ENCODE results near the gene RPRML.

The RPRML gene

GRCh38 chr17:46976626-46977270, 2.3 kb downstream of the RPRML start:
- in situ Hi-C loops (cut with MboI; ENCODE audit: low sequenced_read_pairs) = no loop called here

- in situ Hi-C loops (cut with MboI; ENCODE audit: low sequenced_read_pairs) = no loop called here
Observed at GRCh38 chr17:46975287-46975686, 3.8 kb downstream of the RPRML start.

- in situ Hi-C loops (cut with MboI; ENCODE audit: low sequenced_read_pairs) = loop anchor here (25.0 kb wide), 1 partner anchor 813 kb away; no protein-coding TSS in a partner anchor
Observed at GRCh38 chr17:46974086-46974485, 5.0 kb downstream of the RPRML start.

DNA sequence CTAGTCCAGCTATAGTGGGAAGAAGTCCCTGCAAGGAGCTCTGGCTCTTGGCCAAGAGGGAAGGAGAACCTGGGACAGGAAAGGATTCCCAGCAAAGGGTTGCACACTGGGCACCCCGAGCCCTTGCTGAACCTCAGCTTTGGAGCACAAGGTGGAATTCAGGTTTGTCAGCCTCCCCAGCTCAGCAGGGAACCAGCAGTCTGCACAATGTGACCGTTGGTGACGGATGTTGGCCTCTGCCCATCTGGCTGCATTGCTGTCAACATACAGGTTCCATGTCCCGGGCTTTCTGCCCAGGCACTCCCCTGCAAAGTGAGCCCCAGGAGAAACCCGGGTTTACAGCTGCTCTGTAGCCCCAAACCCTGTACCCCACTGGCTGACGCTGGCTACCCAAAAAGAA, 6.7 kb downstream of the RPRML start:
- in situ Hi-C loops (cut with MboI; ENCODE audit: low sequenced_read_pairs) = loop anchor here (25.0 kb wide), 1 partner anchor 815 kb away; no protein-coding TSS in a partner anchor

GRCh38 chr17:46971647-46972300, 7.3 kb downstream of the RPRML start:
- in situ Hi-C loops (cut with MboI; ENCODE audit: low sequenced_read_pairs) = loop anchor here (25.0 kb wide), 1 partner anchor 816 kb away; no protein-coding TSS in a partner anchor

DNA sequence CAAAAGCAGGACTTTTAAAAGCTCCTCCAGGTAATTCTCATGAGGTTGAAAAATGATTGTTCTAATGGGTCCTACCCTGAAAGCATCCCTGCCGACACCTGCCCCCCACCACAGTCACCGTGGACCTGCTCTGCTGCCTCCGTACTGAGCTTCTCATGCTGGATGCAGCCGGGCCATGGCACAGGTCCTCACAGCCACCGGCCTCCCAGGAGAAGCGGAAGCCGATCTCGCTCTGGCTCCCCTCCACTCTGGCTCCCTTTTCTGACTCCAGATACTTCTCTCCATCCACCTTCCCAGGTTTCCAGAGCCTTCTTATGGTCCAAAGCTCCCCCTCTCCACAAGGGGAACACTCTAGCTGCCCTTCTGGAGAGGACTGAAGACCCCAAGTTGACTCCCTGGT, 10.2 kb downstream of the RPRML start:
- in situ Hi-C loops (cut with MboI; ENCODE audit: low sequenced_read_pairs) = loop anchor here (25.0 kb wide), 1 partner anchor 818 kb away; no protein-coding TSS in a partner anchor

DNA sequence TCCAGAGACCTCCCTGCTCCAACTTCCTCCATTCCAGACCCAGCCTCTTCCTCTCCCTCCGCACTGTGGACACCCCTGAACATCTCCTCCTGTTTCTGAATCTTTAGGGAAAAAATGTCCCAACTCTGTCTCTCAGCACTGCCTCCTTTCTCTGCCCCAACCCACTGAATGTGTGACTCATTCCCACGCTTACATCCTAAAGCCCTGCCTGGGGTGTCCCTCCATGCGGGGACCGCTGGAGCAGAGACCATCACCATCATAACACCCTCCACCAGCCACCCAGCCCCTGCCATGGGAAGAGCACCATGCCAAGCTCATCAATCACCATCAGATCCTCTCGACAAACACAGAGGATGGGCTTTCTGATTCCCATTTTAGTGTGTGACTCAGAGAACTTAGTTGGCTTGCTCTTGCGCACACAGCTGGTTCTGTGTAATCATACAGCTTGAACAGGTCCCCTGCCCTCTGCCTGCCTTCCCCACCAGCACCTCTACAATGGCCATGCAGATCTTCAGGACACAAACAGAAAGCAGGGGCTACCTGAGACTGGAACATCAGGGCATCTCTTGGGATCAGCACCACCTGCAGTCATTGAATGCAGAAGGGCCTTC, 10.7 kb downstream of the RPRML start:
- in situ Hi-C loops (cut with MboI; ENCODE audit: low sequenced_read_pairs) = loop anchor here (25.0 kb wide), 1 partner anchor 819 kb away; no protein-coding TSS in a partner anchor

GRCh38 chr17:46964315-46965265, 14.5 kb downstream of the RPRML start:
- in situ Hi-C loops (cut with MboI; ENCODE audit: low sequenced_read_pairs) = loop anchor here (25.0 kb wide), 1 partner anchor 823 kb away; no protein-coding TSS in a partner anchor

- in situ Hi-C loops (cut with MboI; ENCODE audit: low sequenced_read_pairs) = loop anchor here (25.0 kb wide), 1 partner anchor 824 kb away; no protein-coding TSS in a partner anchor
Observed at GRCh38 chr17:46963571-46963970, 15.5 kb downstream of the RPRML start.

GRCh38 chr17:46962374-46962790, 16.7 kb downstream of the RPRML start:
- in situ Hi-C loops (cut with MboI; ENCODE audit: low sequenced_read_pairs) = loop anchor here (25.0 kb wide), 1 partner anchor 825 kb away; no protein-coding TSS in a partner anchor

- in situ Hi-C loops (cut with MboI; ENCODE audit: low sequenced_read_pairs) = loop anchor here (25.0 kb wide), 1 partner anchor 827 kb away; no protein-coding TSS in a partner anchor
Observed at GRCh38 chr17:46960152-46960551, 18.9 kb downstream of the RPRML start.

GRCh38 chr17:46958041-46958591, 20.9 kb downstream of the RPRML start:
- in situ Hi-C loops (cut with MboI; ENCODE audit: low sequenced_read_pairs) = loop anchor here (25.0 kb wide), 1 partner anchor 829 kb away; no protein-coding TSS in a partner anchor

DNA sequence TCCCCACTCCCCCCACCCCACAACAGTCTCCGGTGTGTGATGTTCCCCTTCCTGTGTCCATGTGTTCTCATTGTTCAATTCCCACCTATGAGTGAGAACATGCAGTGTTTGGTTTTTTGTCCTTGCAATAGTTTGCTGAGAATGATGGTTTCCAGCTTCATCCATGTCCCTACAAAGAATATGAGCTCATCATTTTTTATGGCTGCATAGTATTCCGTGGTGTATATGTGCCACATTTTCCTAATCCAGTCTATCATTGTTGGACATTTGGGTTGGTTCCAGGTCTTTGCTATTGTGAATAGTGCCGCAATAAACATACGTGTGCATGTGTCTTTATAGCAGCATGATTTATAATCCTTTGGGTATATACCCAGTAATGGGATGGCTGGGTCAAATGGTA, 25.9 kb downstream of the RPRML start:
- in situ Hi-C loops (cut with MboI; ENCODE audit: low sequenced_read_pairs) = loop anchor here (25.0 kb wide), 1 partner anchor 834 kb away; no protein-coding TSS in a partner anchor

DNA sequence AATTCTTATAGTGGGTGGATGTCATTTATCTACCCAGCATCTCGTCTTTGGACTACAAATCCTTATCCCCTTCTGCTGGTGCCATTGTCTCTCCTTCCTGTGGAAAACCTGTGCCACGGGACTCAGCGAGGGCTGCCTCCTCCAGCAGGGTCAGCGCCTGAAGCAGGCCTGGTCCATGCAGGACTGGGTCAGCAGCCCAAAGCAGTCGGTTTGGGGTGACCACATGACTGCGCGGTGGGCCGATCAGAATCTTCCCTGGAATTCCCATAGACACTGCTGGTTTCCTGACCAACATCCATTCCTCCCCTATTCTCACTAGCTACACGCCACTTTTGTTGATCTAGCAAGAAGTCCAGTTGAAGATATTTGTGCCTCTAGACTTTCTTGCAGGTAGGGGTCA, 26.9 kb downstream of the RPRML start:
- in situ Hi-C loops (cut with MboI; ENCODE audit: low sequenced_read_pairs) = loop anchor here (25.0 kb wide), 1 partner anchor 835 kb away; no protein-coding TSS in a partner anchor

DNA sequence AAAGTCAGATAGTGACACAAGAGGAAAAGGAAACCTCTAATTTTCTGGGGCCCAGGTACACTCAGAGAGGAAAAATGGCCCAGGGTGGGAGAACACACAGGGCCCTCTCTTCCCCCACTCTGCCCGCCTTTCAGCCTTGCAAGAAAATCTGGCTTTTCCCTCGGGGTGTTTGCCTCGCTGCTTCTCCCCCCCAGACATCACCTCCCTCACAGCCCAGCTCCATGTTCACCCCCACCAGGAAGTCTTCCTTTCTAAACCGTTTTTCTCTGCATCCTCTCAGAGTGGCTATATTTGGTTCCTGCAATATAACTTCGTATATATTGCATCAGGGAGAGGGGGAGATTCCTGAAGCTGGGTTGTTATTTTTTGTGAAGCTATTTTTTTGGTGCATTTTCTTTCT, 27.3 kb downstream of the RPRML start:
- in situ Hi-C loops (cut with MboI; ENCODE audit: low sequenced_read_pairs) = loop anchor here (25.0 kb wide), 1 partner anchor 836 kb away; no protein-coding TSS in a partner anchor

GRCh38 chr17:46950997-46951621, 27.9 kb downstream of the RPRML start:
- in situ Hi-C loops (cut with MboI; ENCODE audit: low sequenced_read_pairs) = loop anchor here (25.0 kb wide), 1 partner anchor 836 kb away; no protein-coding TSS in a partner anchor

DNA sequence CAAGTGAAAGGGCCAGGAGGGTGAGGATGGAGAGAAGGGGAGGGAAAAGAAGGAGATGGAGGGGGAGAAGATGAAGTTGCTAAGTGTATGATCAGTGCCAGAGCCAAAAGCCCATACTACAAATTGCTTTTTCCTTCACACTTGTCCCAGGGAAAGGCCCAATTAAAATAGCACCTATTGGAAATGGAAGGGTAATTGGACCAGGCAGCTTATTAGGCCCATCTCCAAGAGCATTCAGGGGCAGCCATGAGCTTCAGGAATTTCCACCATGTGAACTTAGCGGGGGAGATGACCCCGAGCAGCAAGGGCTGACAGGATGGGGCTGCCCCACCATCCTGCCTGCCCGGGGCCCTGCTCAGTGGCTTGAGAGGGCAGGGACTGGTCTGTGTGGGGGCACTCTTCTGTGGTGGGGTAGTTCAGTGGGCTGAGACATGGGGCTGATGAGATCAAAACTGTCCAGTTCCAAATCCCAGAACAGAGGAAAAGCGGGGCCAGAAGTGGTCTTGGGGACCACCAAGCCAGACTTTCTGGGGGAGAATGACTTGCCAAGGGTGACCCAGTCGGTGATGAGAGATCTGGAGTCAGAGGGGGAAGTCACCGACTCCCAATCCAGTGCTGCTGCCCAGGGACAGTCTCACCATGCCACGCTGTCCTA, 28.6 kb downstream of the RPRML start:
- in situ Hi-C loops (cut with MboI; ENCODE audit: low sequenced_read_pairs) = loop anchor here (25.0 kb wide), 1 partner anchor 837 kb away; no protein-coding TSS in a partner anchor

DNA sequence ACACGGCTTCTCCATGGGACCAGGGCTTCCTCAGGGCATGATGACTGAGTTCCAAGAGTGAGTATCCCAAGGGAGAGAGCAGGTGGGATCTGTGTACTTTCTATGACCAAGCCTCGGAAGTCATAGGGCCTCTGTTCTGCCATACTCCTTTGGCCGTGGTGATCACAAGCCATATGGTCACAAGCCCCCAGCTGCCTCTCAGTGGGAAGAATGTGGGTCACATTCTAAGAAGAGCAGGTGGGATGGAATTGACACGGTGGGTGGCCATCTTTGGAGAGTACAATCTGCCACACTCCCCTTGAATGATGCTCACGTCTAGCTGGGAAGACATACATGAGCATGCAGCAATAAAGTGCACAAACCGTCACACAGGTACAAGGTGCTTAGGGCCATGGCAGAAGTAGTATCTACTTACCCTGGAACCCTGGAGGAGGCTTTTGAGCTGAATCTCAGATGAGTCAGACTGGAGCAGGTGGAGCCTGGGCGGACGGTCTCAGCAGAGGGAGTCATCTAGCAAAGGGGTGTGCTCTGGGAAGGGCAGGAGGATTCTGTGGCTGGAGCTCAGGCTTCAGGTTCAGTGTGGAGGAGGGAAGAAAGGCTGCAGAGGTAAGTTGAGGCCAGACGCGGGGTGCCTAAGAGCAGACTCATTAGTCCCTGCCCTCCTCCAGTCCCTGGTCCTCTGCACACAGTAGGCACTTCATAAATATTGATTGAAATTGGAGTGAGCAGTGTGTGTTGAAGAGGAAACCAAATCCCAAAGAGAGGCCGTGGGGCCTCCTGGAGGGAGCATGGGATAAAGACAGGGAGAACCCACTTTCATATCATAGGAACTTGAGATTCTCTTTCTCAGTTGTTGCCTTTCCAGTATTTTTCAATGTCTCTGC, 29.5 kb downstream of the RPRML start:
- in situ Hi-C loops (cut with MboI; ENCODE audit: low sequenced_read_pairs) = loop anchor here (25.0 kb wide), 1 partner anchor 838 kb away; no protein-coding TSS in a partner anchor
